Right lobe of liver (tissue), 4 donors: ENCODE measurements around the gene CCT5.
"Not testable (repeated sequence)": the region's sequence is repeated elsewhere in the genome, so short reads cannot be mapped to it uniquely, and the experiment has no call there.

Source experiments
- POLR2A ChIP-seq: fragments of 450-650 bp; IDR thresholded peaks from one replicate; pipeline ENCODE4 v1.6.1; 2017; ENCODE audit warnings: antibody characterized with exemption, mild to moderate bottlenecking
- TF ChIP-seq, protein P1 (sequence below), 4 donors: fragments of 200-600 bp in 3 of 4; fragments of 450-650 bp in 1 of 4; IDR thresholded peaks; one replicate each; pipeline versions ENCODE4 v1.5.1 to v1.8.0; 2016 to 2022; ENCODE audit warnings: antibody characterized with exemption in 4 of 4, mild to moderate bottlenecking in 2 of 4
- donor health status: DM: no; HTN: no; CAD: no.
- donor health status: DM: no; HTN: no; CAD: no.
- donor health status: DM: no; HTN: yes; CAD: no.

GRCh38 chr5:10272875-10273209 lies 22.8 kb downstream of the CCT5 start:
- not testable (repeated sequence) for TF ChIP-seq POLR2A
- TF ChIP-seq, protein P1, sequence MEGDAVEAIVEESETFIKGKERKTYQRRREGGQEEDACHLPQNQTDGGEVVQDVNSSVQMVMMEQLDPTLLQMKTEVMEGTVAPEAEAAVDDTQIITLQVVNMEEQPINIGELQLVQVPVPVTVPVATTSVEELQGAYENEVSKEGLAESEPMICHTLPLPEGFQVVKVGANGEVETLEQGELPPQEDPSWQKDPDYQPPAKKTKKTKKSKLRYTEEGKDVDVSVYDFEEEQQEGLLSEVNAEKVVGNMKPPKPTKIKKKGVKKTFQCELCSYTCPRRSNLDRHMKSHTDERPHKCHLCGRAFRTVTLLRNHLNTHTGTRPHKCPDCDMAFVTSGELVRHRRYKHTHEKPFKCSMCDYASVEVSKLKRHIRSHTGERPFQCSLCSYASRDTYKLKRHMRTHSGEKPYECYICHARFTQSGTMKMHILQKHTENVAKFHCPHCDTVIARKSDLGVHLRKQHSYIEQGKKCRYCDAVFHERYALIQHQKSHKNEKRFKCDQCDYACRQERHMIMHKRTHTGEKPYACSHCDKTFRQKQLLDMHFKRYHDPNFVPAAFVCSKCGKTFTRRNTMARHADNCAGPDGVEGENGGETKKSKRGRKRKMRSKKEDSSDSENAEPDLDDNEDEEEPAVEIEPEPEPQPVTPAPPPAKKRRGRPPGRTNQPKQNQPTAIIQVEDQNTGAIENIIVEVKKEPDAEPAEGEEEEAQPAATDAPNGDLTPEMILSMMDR (IDR thresholded peaks at IDR 0.05) = not testable (repeated sequence)
